Measurements from ENCODE around the gene RANBP1.
"Not testable (repeated sequence)": the region's sequence is repeated elsewhere in the genome, so short reads cannot be mapped to it uniquely, and the experiment has no call there.

RANBP1 gene

GRCh38 chr22:20115691-20116375 is at the start of gene RANBP1:
Gene RANBP1, plus strand, starts transcription at chr22:20116104. Its CDS starts 81 bp downstream, at chr22:20116185.
- no peak for DNase-seq

GRCh38 chr22:20066617-20067383 is 49.1 kb upstream of the RANBP1 start:
- DNase-seq = no peak

GRCh38 chr22:20067384-20067682 is 48.6 kb upstream of the RANBP1 start:
- DNase-seq = not testable (repeated sequence)

DNA sequence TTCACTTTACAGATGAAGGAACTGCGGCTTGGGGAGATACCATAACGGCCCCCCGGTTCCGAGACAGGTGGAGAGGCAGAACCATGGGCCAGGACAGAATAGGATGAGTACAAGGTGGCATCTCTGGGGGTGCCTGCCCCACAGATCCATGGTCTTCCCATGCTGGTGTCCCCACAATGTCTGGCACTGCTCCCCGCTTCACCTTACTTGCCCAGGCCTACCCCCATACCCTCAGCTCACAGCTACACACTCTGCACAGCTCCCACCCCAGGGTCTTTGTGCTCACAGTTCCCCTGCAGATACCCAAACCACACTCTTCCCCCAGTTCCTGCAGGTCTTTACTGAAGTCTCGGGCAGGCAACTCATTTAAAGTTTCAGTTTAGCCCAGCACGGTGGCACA is 47.3 kb upstream of the RANBP1 start:
- DNase-seq = no peak

- no peak for DNase-seq
These were observed 46.4 kb upstream of the RANBP1 start for GRCh38 chr22:20069331-20070042.

GRCh38 chr22:20071524-20071972 is 44.4 kb upstream of the RANBP1 start:
- no peak for DNase-seq

DNA sequence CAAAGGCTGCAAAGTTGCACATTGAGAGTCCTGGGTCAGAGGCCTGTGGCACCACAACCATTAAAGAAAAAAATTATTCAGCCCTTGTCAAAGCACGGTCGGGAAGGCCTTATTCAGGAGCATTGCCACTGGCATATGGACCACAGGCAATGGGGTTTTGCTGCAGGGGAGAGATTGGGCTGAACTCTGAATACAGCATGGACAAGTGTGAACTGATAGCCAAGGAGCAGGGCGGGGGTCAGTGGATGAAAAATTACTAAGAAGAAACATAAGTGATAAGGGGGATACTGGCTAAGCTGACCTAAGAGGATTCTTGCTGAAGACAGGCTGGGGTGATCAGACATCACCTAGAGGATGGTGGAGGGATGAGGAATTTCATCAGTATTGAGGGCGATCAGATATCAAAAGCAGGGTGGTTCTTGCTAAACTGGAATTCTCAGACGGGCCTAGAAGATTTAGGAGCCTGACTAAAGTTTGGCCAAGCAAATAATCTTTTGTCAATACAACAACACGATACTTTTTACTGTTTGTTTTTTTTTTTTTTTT is 39.2 kb upstream of the RANBP1 start:
- no peak for DNase-seq

DNA sequence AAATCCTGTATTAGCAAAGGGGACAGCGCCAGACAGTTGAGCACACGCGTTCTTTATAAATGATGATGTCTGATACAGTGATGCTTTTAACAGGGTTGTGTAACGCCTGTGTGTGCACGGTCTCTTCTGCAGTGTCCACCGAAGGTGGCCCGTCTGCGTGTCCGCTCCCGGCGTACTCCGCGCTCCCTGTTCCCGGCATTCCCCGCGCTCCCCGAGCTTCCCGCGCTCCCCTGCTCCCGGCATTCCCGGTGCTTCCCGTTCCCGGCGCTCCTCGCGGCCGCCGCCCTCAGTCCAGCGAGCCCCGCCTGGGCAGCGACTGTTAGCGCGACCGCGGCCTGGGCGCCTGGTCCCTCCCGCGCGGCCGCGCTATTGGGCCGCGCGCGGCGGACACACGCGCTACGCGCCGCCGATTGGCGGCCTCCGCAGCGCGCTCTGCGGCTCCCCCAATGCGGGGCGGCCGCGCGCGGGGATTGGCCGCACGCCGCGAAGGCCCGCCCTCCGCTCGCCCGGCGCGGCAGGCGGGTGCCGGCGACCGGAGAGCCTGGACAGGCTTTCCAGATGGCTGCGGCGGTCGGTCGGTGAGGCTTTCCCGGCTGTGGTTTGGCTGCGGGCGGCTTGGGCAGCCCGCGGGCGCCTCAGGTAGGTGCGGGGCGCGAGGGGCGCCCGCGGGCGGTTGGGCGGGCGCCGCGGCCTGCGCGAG is 36.0 kb upstream of the RANBP1 start, which contains the start of gene DGCR8:
Gene DGCR8, plus strand, starts transcription at position 497 of the 700 bp plus-strand sequence. CDS start 5,723 bp downstream, outside the sequence.
- DNase-seq = peak; percentile 94

GRCh38 chr22:20080445-20080775 is 35.5 kb upstream of the RANBP1 start:
- DNase-seq = peak; percentile 71

DNA sequence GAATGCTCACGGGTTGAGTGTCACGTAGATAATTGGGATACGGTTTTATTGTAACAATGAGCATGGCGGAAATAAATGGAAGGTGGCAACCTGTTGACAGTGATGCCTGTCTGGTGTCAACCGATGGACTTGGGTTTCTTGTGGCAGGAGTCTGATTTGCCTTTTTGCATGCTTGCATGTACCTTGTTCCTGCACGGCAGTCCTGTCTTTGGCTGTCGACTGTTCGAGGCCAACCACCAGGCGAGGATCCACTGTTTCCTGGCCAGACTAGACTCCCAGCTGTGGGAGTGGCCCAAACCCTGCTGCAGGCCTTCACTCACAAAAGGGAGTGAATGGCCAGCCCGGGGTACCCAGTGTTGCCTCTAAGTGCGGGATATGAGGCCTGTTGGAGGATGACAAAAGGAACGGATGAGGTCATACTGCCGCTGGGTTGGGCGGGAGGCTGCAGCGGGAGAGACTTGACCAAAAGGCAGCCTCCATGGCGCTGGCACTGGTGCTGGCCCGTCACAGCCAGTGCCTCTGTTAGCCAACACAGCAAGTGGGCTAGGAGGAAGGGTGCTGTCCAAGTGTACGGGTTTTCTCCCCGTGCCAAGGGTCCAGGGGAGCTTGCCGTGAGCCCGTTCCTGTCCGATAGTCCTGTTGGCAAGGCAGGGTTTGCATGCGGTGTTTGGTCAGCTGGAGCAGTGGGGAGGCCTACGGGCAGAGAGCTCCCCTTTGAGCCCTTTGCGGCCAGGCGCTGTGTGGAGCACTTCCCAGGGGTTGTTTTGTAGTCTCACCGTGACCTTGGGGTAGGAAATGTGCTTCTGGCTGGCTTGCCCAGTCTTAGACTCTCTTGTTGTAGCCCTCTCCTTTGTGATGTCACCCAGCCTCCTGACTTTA is 34.9 kb upstream of the RANBP1 start:
- DNase-seq = peak; percentile 41

DNA sequence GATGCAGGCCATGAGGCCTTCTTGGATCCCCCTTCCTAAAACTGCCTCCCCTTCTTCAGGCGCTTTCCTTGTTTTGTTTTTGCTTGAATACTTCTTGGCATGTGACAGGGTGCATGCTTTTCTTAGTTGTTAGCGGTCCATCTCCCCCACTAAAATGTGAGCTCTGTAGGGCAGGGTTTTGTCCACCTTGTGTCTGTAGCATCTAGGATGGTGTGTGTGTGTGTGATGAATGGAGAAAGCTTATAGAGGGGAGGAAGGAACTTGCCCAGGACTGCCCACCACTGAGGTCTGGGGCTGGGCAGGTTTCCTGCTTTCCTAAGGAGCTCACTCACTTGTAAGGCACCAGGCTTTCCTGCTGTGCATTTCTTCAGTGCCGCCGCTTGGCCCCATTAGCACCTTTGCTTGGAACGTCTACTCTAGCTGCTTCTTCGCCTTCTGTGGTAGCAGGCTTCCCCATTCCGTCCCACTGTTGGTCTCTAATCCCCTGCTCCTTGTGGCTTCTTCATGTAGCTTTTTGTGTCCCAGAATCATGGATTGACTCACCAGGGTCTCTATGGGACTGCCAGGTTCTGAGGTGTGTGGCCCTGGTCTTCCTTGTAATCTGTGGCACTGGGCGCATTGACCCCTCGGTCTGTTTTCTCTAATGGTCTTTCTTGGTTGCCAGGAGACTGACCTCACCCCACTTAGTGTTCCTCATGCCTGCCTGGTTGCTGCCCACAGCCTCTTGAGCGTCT is 32.6 kb upstream of the RANBP1 start:
- DNase-seq = no peak

- DNase-seq = no peak
These were observed 31.9 kb upstream of the RANBP1 start for GRCh38 chr22:20083891-20084546.

- DNase-seq = peak; percentile 18
These were observed 31.1 kb upstream of the RANBP1 start for GRCh38 chr22:20084547-20085413.

DNA sequence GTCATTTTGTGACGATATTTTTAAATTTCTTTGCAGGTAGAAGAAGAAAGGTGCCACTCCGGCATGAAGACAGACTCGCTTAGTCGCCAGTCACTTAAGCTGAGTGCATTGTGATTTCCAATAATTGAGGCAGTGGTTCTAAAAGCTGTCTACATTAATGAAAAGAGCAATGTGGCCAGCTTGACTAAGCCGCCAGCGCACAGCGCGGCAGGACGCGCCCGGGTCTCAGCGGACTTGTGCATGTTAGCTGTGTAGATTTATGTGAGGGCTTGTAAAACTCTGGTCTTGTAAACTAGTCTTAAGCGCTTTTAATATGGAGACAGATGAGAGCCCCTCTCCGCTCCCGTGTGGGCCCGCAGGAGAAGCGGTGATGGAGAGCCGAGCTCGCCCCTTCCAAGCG is 30.3 kb upstream of the RANBP1 start:
- no peak for DNase-seq

- DNase-seq = no peak
These were observed 29.8 kb upstream of the RANBP1 start for GRCh38 chr22:20086101-20086599.

DNA sequence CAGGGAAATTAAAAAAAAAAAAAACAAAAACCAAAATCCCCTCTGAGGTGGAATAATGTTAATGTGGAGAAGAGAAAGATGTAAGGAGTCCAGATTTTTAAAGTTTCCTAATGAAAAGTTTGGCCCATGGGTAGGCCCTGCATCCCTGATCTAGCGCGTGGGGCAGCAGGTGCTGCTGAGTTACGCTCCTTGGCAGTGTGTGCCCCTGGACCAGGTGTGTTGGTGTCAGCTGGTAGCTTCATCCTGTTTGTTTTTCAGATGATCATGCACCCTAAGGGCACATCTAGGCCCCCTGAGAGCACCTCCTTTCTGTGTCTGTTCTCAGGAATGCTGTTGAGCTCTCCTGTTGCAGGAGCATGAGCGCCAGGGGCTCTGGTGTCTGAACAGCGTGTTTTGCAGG is 29.1 kb upstream of the RANBP1 start:
- DNase-seq = no peak

DNA sequence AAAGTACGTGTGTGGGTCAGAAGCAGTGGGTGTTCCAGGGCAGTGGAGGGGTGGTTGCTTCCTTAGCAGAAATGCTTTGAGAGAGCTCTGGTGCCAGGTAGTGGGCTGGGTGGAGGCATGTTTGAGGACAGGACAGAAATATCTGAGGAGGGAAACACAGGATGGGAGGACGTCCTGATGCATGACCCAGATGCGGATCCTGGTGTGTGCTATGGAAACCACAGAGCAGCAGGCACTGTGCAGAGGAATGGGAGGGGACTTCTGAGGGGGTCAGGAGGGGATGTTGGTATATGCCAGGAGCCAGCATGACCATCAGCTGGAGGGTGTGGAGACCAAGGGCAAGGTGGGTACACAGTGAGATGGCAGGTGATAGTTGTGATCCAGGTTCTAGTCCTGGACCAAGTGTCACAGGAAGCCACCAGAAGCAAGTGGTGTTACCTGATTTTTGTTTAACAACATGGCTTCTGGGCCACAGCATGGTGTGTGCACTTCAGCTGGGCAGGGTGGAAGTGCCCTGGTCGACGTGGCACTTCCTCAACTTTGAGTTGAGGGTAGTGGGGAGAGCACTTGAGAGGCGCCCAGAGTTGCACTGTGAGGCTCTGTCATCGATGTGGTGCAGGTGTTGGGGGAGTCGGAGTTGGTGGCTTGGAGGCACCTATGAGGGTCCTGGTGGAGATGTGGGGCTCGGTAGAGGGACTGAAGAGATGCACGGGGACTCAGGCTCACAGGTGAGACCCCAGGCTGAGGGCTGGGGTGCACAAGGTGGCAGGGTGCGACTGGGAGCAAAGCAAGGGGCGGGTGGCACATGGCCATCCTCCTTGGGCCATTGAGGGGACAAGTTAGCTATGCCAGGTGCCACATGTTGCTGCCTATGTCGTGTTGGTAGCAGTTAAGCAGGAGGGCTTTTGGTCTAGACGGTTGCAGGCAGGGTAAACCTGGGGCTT is 28.3 kb upstream of the RANBP1 start:
- DNase-seq = no peak

GRCh38 chr22:20088263-20088648 is 27.6 kb upstream of the RANBP1 start:
- no peak for DNase-seq
